A172 (cell line): ENCODE measurements around the gene CEP85. TPM values are rescaled to one million over a fixed set of nuclear protein-coding genes. Genes with fewer than 3 reads are reported as not detected.
A peak's percentile ranks its signal among the peaks of the same experiment; 100 is the strongest.

Source experiments
- DNase-seq: peaks from one replicate; pipeline ENCODE4 v3.0.0-alpha.2; 2015; ENCODE audit warnings: low spot score
- total RNA-seq: library from RNA; depleted of rRNA; stranded (reverse); fragments of >200 nt; shearing (Covaris generic); gene quantifications from 2 replicates; pipeline ENCODE4 v1.2.3, GENCODE V29; 2014; rRNA removed

The CEP85 gene, protein sequence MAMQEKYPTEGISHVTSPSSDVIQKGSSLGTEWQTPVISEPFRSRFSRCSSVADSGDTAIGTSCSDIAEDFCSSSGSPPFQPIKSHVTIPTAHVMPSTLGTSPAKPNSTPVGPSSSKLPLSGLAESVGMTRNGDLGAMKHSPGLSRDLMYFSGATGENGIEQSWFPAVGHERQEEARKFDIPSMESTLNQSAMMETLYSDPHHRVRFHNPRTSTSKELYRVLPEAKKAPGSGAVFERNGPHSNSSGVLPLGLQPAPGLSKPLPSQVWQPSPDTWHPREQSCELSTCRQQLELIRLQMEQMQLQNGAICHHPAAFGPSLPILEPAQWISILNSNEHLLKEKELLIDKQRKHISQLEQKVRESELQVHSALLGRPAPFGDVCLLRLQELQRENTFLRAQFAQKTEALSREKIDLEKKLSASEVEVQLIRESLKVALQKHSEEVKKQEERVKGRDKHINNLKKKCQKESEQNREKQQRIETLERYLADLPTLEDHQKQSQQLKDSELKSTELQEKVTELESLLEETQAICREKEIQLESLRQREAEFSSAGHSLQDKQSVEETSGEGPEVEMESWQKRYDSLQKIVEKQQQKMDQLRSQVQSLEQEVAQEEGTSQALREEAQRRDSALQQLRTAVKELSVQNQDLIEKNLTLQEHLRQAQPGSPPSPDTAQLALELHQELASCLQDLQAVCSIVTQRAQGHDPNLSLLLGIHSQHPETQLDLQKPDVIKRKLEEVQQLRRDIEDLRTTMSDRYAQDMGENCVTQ
- 13.4 and 18.0 TPM in 2 replicates for total RNA-seq

DNA sequence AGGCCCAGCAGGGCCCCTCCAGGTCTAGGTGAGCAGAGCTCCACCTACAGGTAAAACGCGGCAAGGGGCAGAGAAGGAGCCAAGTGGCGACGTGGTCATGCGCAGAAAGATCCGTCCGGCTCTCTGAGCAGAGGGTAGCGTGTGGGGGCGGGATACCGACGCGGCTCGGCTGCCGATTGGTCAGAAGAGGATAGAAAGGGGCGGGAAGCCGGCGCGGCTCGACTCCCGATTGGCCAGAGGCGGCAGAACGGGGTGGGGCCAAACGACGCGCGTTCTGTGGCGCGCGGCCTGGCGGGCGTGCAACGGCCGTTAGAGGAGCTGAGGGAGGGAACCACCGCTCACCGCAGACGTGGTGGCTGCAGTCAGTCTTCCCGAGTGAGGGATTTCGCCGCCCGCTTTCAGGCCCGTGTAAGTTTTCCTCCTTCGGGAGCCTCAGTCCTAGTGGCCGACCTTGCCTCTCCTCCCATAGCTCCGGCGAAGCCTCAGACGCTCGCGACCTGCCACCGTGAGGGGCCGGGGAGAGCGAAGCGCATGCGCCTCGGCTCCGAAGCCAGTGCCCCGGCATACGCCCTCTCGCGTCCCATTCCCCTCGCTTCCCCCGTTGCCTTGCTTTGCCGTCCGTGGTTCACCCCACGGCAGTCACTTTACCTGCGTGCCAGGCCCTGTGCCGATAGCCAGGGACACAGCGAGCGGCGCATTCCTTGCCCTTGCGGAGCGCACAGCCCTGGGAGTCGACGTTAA is at the start of gene CEP85:
Gene CEP85 (plus strand): TSS at position 298 of the 741 bp plus-strand sequence. CDS start 5,584 bp downstream, outside the sequence.
- DNase-seq = peak; percentile 89

DNA sequence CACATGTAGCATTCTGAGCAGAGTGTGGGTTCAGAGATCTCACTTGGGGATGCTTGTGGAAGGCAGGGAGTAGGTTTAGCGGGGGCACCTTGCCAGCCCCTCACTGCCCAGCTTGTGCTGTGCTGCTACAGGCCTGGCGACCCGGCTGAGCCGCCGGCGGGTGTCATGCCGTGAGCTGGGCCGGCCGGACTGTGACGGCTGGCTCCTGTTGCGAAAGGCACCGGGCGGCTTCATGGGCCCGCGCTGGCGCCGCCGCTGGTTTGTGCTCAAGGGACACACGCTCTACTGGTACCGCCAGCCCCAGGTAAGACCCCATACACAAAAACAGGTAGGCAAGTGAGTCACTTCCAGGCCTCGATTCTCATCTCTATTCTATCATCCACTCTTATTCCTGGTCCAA is 49.1 kb upstream of the CEP85 start:
- DNase-seq = no peak

DNA sequence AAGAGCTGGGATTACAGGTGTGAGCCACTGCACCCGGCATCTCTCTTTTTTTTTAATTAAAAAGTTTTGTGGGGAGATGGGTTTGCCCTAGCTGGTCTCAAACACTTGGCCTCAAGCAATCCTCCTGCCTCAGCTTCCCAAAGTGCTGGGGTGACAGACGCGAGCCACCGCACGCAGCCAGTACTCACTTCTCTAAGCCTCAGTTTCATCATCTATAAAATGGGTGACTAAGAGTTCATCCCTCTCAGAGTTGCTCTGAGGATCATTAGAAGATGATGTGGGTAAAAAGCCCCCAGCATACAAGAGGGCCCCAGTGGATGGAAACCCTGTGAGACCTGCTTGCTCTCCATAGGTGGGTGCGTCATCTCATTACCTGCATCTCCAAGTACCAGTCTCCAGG is 46.1 kb upstream of the CEP85 start:
- DNase-seq = no peak

DNA sequence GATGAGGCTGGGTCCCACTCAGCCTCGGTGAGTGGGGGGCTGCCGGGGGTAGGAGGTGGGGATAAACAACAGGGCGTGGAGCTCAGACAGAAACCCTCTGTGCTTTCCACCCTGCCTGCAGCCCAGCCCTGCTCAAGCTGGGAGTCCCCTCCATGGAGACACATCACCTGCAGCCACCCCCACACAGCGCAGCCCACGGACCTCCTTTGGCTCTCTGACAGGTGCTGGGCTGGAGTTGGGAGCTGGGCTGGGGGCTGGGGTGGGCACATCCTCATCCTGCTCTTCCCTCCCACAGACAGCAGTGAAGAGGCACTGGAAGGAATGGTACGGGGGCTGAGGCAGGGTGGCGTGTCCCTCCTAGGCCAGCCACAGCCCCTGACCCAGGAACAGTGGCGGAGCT is 45.5 kb upstream of the CEP85 start:
- no peak for DNase-seq

DNA sequence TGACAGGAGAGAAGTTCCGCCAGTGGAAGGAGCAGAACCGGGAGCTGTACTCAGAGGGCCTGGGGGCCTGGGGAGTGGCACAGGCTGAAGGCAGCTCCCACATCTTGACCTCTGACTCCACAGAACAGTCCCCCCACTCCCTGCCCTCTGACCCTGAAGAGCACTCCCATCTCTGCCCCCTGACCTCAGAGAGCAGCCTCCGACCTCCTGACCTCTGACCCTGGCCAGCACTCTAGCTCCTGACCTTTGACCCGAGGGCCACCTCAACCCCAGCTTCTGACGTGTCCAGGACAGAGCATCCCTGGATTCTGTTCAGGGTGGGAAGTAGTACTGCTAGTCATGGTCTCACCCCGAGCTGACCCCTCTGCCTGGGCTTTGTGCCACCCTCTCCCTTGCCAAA is 44.7 kb upstream of the CEP85 start:
- no peak for DNase-seq

DNA sequence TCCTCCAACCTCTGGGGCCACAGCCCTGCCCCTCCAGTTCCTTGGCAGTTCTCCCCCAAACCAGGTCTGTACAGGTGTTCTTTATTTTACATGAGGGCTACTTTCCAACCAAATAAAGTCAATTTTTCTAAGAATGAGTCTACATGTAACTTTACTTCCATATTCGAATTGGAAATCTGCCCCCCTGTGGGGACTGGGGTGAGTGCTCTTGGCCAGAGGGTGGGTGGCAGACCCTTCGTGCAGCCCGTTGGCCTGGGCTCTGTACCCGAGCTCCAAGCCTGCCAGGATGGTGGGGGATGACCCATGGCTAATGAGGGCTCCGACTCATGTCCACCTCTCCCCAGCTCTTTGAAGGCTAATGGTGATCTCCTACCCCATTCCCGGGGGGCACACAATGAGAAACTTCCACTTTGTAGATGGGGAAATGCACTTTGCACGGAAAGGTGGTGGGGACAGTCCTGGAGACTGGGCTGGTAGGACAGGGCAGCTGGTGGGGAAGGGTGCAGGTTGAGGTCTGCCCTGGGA is 44.2 kb upstream of the CEP85 start:
- DNase-seq = no peak

DNA sequence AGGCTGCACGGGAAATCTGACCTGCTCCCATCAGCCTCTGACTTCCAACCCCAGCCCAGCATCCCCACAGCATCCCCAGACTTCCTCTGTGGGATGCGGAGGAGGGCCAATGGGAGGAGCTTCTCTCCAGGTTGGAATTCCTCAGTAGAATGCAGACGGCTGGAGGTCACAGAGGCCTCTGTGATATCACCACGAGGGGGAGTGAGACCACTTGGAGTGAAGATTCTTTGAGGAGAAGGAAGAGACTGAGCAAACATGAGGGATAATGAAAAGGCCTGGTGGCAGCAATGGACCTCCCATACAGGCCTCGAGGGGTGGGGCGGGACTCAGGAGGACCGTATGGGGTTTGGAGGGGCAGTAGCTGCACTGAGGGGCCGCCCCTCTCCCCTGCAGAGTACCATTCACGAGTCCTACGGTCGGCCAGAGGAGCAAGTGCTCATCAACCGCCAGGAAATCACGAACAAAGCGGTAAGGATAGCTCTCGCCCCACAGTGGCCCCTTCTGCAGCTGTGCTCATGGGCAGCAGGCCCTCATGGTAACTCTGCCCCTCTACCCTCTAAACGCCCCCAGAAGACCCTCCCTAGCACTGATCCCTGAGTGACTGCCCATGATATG is 43.5 kb upstream of the CEP85 start, which contains the start of gene CATSPER4:
Gene CATSPER4 (plus strand): TSS at position 230 of the 615 bp plus-strand sequence. CDS start 26 bp downstream, at position 256.
- peak; percentile 6 for DNase-seq

DNA sequence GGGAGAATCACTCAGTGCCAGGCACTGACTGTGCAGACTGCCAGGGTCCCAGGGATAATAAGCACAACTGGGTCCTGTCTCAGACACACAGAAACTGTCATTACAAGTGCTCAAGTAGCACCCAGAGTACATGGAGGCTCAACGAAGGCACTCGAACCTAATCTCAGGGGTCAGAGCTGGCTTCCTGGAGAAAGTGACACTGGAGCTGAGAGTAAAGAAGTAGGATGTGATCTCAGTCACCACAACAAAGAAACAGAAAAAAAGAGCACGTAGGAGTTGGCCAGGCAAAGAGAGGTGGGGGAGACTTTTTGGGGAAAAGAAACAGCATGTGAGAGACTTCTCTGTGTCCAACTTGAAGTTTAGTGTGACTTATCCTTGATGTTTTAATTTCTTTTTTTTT is 42.3 kb upstream of the CEP85 start:
- no peak for DNase-seq

DNA sequence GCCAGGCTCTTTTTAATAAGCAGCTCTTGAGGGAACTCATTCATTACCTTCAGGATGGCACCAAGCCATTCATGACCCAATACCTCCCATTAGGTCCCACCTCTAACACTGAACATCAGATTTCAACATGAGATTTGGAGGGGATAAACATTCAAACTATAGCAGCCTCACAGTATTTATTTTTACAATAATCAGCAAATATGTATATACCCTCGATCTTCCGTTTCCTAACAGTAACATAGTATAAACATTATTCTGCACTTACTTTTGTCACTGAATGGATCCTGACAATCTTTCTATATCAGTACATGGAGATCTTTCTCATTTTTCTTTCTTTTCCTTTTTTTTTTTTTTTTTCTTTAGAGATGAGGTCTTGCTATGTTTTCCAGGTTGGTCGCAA is 38.2 kb upstream of the CEP85 start:
- no peak for DNase-seq

DNA sequence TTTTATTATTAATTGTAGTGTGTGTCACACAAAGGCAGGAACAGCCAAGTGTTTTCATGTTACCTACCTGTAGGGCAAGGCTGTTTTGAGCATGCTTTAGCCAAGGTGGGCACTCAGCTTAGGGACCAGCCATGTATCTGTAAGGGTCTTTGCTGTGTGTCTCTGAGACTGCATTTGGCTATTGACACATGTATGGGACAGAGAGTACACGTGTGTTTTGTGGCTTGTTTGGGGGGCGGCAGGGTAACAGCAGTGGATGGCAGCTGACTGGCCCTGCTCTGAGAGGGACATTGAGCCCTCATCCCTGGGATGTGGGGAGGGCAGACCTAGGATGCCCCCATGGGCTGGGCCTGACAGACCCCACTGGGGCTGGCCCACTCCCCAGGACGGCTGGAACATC is 36.7 kb upstream of the CEP85 start:
- DNase-seq = no peak

DNA sequence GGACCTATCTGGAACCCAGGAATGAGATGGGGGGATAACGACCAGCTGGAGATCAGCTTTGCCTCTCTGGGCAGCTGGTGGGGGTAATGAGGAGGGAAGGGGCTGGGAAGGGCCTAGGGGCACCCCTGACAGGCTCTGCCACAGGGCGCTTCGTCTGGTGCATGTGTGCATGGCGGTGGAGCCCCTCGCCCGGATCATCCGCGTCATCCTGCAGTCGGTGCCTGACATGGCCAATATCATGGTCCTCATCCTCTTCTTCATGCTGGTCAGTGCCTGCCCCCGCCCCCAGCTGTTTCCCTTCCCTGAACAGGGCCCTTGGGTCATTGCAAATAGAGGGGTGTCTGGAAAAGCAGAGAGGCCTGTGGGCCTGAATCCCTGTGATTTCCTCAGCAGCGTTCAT is 36.2 kb upstream of the CEP85 start:
- no peak for DNase-seq

DNA sequence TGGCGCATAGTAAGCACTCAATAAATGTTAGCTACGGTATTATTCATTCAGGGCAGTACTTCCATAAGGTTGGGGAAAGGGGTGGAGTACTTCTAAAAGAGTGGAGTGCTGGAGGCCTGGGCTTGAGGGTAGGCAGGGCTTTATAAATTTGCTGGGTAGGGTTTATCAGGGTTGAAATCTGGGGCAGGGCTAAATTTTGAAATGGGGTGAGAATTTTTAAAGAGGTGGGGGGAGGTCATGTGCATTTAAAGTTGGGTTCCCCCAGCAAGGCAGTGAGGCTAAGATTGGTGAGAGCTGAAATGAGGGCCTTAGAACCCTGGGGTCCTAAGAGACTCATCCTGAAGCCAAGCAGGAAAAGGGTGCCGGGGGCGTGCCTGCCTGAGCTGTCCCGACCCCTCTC is 33.6 kb upstream of the CEP85 start:
- no peak for DNase-seq

DNA sequence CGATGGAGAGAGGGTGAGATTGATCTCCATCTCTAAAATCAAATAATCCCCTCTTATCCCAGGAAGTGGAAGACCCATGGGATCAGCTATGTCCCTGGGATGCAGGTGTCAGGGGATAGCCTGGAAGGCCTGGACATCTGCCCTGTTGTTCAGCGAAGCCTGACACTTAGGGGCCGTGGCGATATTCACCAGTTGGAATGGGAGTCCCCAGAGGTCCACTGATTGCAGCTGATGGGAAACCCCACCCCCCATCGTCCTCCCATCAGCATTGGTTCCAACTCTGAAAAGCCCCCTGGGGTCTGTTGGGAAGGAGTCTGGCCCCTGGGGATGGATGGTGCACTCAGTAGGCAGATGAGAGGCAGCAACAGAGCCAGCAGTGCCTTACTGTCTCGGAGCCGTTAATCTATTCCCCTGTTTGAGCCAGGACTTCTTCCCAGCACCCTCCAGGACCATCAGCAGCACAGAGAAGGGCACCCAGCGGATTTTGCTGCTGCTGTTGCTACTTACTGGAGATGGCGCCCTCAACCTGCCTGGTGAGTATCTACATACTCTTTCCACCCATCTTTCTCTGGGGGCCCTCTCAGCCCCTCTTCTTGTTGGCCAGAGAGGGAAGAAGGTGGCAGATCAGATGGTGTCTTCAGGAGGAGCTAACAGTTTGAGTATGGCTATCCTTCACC is 30.2 kb upstream of the CEP85 start:
- DNase-seq = no peak

DNA sequence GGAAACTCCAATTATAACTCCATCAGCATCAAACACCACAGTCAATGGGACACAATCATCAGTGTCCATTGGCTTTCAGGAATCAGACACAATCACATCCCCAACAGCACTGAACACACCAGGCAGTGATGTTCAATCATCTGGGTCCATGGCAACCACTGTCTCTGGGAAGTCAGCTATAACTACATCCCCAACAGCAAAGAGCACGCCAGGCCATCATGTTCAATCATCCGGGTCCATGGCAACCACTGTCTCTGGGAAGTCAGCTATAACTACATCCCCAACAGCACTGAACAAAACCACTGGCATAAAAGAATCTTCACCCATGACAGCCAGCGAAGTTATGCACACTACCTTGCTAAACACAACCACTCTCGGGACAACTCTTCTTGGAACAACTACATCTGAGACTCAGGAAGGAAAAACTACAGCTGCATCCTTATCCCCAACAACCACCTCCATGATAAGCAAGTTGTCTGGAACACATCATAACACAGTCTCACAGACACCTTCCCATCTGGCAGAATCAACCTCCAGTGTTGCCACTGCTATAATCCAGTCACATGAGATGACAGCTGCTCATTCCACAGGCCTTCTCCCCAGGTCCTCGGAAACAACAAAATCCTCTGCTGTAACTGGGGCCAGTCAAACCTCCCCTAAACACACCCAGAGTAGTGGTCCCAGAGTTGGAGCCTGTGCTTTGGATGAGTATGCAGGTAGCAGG is 23.7 kb upstream of the CEP85 start:
- DNase-seq = no peak

DNA sequence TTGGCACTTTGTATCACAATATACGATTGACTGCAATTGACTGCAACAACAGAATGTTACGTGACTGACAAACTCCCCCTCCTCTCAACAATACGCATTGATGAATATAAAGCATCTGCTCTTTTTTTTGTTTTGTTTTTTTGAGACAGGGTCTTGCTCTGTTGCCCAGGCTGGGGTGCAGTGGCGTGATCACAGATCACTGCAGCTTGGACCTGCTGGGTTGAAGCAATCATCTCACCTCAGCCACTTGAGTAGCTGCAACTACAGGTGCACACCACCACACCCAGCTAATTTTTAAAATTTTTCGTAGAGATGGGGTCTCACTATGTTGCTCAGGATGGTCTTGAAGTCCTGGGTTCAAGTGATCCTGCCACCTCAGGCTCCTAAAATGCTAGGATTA is 21.3 kb upstream of the CEP85 start:
- no peak for DNase-seq

DNA sequence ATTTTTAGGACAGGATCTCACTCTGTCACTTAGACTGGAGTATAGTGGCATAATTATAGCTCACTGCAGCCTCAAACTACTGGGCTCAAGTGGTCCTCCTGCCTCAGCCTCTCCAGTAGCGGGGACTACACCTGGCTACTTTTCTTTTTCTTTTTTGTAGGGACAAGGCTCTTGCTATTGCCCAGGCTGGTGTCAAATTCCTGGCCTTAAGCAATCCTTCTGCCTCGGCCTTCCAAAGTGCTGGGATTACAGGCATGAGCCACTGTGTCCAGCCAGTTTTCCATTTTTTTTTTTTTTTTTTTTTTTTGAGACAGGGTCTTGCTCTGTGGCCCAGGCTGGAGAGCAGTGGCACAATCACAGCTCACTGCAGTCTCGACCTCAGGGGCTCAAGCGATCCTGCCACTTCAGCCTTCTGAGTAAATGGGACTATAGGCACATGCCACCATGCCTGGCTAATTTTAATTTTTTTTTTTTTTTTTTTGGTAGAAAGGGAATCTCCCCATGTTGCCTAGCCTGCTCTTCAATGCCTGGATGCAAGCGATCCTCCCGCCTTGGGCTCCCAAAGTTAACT is 20.6 kb upstream of the CEP85 start:
- DNase-seq = no peak

DNA sequence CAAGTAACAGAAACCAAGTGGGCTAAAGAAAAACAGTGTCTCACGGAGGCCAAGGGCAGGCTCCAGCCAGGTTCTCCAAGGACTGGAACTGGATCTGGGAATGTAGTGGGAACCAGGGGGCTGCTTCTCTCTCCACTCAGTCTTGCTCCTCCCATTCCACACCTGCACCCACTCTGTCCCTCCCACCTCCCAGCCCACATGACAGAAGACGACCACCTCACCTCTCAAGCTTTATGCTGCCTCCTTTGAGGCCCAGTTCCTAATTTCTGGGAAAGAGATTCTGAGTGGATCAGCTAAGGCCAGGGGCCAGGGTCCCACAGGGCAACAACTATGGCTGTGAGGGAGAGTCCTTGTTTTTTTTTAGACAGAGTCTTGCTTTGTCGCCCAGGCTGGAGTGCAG is 18.8 kb upstream of the CEP85 start:
- no peak for DNase-seq

DNA sequence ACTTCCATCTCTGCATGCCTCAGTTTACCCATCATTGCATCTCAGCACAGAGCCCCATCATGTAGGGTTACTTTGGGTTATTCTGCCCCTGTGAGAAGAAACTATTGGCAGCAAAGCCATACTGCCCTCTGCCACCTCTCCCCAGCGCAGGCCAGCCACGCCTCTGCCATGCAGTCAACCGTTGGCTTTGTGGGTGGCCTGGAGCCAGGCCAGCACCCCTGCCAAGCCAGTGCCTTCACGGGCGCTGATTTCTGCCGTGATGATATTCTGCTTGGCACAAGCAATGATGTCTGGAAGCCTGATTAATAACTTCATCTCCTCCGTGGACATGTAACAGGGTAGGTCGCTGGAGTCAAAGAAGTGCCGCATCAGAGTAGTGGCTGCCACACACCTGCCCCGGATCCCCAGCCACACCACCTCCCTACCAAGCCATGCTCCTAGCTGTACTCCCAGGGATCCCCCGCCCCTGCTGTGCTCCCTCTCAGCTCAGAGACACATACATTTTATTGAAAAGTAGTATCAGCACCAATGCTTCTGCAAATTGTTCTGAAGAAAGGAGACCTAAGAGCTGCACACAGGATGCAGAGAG is 15.0 kb upstream of the CEP85 start:
- DNase-seq = peak; percentile 21

DNA sequence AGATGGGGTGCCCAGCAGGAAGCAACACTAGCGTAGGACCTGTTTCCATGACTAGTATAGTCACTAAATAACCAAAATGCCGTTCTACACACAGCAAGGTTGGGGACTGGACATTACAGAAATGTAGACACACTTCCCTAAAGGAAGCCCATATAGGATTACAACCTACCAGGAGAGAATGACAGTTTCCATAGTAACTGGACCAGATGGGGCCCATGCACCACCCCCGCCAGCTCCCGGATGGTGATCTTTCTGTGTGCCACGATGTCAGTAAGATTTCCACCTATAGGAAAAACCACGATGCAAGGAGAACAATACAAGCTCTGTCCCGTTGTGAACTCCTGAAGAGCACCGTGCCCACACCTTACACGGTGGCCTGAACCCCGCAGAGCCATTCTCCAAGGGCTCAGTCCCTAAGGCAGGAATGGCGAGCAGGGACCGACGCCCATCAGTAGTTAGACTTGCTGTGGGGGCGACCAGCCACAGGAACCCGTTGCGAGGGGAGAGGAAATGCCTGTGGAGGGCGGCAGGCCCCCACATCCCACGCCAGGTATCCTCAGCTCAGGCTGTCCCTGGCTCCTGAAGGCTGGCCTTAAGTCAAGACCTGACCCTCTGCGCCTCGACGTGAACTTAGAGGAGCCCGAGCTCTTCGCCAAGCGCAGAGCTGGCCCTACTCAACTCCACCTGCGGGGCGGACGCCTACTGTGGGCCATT is 13.6 kb upstream of the CEP85 start:
- no peak for DNase-seq
